HG02973 (cell line): ENCODE measurements around the gene TTC28.
"Not testable (repeated sequence)": the region's sequence is repeated elsewhere in the genome, so short reads cannot be mapped to it uniquely, and the experiment has no call there.

Experiments
- ATAC-seq: cut with Tn5 transposase; IDR thresholded peaks from one replicate; pipeline ENCODE4 v1.9.1; 2021; ENCODE audit warnings: moderate library complexity; ENCODE audit not compliant: unreplicated experiment

Gene TTC28

GRCh38 chr22:28608546-28608945 lies 71.1 kb downstream of the TTC28 start:
- ATAC-seq: no peak

GRCh38 chr22:28607795-28608194 lies 71.8 kb downstream of the TTC28 start:
- no peak for ATAC-seq

DNA sequence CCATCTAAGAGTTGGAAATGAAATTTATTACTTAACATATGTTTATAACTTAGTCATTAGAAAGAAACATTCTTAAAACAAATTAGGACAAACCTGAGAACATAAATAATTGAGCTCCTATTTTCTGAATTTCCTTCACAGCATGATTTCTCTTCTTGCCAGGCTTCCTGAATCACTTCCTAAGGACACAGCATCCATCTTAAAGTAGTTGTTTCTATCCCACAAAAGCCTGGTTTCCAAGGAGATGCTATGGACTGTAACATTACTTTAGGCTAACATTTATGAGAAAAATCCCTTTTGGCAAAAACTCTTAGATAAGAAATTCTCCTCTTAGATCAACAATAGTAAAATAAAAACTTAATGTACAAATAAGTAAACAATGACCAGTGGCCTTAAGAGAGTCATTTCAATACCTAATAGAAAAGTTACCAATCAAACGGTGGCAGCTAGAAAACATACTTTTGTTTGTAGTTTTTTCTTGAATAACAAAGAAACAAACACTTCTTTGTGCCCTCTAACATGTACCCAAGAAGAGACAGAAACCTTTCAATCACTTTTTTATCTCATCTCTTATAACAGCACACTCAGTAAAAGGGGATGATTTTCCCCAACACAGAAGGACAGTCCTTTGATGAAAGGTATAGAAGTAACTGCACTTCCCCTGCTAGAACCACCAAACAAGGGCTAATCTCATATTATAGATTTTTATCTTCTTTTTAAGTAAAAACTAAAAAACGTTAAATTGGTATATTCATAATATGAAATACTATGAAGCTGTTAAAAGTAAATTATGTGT lies 74.5 kb downstream of the TTC28 start:
- no peak for ATAC-seq

DNA sequence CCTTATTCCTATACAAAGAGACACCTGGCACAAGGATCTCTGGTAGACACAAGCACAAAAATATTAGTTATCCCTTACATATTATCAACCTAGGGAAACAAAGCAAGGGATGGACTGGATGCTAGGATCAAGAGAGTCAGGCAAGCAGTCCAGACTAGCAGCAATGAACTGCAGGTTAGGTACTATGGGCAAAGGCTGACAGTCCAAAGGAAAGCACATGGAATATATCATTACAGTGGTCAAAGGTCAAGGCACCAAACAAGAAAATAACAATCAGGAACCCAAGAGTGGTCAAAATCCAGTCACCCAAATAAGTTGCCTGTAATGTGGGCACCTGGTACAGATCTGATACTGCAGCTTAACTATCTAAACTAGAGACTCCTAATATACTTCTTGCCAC lies 77.7 kb downstream of the TTC28 start:
- ATAC-seq: no peak

DNA sequence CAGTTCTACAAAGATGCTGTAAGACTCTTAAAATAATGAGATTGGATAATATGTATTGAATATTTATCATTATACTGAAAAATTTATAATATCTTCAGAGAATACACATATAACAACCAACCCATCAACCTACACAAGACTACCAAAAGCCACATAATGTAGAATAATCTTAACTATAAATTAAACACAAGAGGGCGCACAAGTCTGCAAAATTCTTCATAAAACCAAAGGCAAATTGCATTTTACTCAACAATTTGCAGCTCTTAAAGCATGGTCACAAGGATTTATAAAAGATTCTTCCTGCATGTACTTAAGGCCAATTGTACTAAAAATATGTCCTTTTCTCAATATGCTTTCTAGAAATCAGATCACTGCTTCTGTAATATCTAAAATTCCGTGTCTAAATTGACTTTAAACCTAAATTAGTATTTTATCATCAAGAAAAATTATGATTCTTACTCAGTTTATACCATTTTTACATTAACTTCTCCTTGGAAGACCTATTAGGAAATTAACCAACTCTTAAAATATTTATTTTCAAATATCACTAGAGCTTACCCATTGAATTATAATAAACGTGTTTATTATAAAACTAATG lies 79.0 kb downstream of the TTC28 start:
- ATAC-seq: no peak

DNA sequence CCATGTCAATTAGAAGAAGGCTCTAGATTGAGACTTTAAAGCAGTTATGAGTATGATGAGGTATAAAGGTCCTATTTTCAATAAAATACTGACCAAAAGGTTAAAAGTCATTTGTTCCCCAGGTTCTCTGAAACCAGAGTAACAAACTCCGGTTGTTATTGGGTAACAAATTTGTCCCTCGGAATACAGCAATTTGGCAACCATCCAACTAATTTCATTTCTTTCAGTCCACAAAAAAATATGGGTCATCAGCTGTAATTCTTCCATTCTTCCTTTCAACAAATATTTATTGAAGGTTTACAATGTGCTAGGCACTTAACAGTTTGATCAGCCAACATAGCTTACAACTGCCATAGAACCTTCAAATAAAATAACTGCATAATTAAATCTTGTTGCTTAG lies 79.9 kb downstream of the TTC28 start:
- no peak for ATAC-seq

- no peak for ATAC-seq
Observed at GRCh38 chr22:28597665-28598064, 82.0 kb downstream of the TTC28 start.

DNA sequence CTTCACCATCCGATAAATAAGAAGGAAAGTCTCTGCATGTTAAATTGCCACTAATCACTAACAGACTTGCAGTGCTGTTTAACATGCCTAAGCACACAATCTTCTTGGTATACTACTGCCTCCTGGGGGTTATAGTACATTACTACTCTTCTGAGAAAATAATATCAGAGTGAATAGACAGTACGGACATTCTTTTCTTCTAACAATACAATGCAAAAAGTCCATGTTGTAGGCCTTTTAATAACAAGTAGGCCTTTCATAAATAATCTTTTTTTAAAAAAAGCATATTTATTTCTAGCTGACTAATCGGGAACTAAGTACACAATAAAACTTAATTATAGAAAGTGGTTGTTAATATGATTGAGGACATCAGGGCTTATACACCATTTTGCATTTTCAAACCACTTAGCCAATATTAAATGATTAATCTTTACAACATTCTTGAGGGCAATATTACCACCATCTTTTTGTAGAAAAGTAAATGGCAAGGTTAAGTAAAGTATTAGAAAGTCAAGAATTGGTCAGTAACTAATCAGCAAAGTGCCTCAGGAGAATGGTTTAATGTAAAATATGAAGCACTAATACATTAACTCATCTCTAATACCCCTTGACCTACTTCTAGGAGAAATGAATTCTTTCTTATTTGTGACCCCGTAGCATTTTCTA lies 84.7 kb downstream of the TTC28 start:
- no peak for ATAC-seq

DNA sequence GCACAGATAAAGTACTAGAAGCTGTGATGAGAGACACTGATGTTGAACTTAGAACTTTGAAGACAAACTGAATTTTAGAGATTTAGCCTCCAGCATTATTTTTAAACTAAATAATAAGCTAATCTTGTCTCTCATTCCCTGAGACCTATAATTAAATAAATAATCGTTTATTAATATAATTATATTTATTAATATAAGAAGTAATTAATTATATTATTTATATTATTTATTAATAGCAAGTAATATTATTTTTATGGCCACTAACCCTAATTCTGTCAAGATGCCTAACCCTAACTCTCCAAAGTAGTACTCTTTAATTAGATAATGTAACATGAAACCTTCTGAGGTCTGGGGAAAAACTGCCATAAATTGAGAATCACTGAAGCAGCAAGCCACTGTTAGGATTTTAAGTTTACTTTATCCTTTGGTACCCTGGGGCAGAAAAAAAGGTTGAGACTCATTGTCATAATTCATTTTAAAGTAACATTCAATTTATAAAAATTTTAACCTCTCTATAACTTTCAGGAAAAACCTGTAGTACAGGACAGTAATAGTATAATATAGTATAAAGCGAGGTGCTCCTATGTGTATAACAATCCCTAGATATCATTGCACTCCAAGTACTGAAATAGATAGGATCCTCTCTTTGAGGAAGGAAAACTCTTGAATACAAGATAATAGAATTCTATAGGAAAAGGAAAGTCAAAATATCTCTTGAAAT lies 85.4 kb downstream of the TTC28 start:
- ATAC-seq: no peak

DNA sequence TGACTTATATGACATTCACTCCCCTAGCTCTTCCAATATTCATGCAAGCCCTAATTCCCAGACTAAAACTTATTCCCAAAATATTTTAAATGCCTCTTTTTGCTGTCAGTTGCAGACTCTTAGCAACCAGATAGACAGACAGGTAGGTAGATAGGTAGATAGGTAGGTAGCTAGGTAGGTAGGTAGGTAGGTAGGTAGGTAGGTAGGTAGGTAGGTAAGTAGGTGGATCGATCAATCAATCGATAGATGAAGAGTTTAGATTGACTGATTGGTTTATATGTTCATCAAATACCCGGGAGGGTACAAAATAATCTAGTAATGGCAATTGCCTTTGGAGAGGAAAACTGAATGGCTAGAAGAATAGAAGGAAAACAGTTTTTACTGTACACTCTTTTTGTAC lies 86.3 kb downstream of the TTC28 start:
- ATAC-seq: no peak

- no peak for ATAC-seq
Observed at GRCh38 chr22:28589102-28589750, 90.4 kb downstream of the TTC28 start.

DNA sequence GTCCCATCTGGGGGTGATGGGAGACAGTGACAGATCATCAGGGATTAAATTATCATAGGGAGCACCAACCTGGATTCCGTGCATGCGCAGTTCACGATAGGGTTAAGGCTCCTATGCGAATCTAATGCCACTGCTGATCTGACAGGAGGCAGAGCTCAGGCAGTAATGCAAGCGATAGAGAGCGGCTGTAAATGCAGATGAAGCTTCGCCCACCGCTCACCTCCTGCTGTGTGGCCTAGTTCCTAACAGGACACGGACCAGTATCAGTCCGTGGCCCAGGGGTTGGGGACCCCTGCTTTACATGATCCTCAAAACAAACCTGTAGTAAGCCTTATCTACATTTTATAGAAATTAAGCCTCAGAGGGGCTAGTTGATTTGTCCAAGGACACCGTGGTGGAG lies 94.3 kb downstream of the TTC28 start:
- no peak for ATAC-seq

DNA sequence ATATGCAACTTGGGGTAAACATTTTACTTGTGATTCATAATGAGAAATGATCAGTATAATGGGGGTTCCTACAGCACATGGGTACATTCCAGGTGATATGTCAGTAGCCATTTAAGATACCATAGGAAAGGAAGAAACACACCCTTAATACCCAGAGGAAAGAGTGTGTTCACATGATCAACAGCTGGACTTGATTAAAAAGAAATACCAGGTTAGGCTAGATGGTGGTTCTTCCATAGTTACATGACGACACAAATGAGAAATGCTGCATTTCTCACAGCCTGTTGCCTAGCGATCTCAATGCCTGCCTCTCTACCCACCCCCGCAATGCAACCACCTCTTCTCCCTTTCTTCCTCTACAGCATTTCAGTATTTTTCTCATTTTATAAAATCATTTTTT lies 96.8 kb downstream of the TTC28 start:
- no peak for ATAC-seq

DNA sequence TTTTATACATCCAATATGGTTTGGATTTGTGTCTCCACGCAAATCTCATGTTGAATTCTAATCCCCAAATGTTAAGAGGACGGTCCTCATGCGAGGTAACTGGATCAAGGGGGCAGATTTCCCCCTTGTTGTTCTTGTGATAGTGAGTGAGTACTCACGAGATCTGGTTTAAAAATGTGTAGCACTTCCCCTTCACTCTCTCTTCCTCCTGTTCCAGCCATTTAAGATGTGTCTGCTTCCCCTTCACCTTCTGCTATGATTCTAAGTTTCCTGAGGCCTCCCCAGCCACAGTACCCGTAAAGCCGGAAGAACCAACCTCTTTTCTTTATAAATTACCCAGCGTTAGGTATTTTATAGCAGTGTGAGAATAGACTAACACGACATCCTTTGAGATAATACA lies 98.6 kb downstream of the TTC28 start:
- ATAC-seq: no peak

- ATAC-seq: no peak
Observed at GRCh38 chr22:28576162-28576561, 103.5 kb downstream of the TTC28 start.

GRCh38 chr22:28574159-28574788 lies 105.4 kb downstream of the TTC28 start:
- no peak for ATAC-seq

DNA sequence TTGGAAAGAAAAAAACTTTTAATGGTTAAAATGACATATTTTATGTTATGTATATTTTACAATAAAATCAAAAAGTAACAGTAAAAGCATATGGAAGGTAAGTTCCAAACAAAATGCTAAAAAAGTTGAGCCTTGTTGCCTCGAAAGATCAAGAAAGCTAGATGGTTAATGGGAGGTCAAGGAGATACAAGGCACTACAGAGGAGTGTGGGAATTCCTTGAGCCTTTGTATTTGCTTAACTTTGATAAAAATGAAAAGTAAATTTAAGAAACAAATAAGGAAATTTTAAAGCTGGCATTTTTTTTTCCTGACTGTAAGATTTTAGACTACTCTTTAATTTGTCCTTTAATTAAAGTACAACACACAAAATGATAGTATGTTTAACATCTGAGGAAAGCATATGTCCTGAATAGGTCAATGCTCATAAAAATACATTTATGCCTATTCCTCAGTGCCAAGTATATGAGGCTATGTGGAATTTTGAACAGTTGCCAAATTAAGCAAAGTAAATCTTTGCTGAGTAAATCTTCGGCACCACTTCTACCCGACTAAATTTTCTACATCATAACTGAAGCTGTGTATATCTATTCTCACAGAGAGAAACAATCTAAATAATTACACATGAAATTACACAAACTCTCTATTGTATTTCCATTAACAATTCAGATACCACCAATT lies 108.8 kb downstream of the TTC28 start:
- ATAC-seq: no peak

- not testable (repeated sequence) for ATAC-seq
Observed at GRCh38 chr22:28568974-28569373, 110.7 kb downstream of the TTC28 start.

GRCh38 chr22:28568099-28568498 lies 111.5 kb downstream of the TTC28 start:
- no peak for ATAC-seq

- ATAC-seq: not testable (repeated sequence)
Observed at GRCh38 chr22:28566920-28567499, 112.6 kb downstream of the TTC28 start.
